Heart right ventricle (tissue), 16 donors: ENCODE results near the gene SOX14. TPM values are rescaled to one million over a fixed set of nuclear protein-coding genes. Genes with fewer than 3 reads are reported as not detected.

Experiments used
- ATAC-seq, 8 donors: fragments of 200-7000 bp; cut with Tn5 transposase; one replicate each; pipeline ENCODE4 v1.9.1; 2020; ENCODE audit warnings: mild to moderate bottlenecking in 8 of 8, moderate library complexity in 8 of 8, moderate number of reproducible peaks in 1 of 8
- DNase-seq, 2 donors: peaks; one replicate each; pipeline ENCODE4 v3.0.0-alpha.2; 2020
- H3K27ac ChIP-seq, 10 donors: fragments of 200-600 bp; sonication (generic) in 2 of 10; one replicate each; pipeline versions ENCODE4 v1.5.0 to v1.8.0; 2020 to 2022; ENCODE audit warnings: mild to moderate bottlenecking in 3 of 10
- H3K27me3 ChIP-seq, 7 donors: fragments of 200-600 bp; one replicate each; pipeline ENCODE4 v1.8.0; 2021 to 2022; ENCODE audit warnings: mild to moderate bottlenecking in 2 of 7
- H3K36me3 ChIP-seq, 9 donors: fragments of 200-600 bp; sonication (generic) in 1 of 9; one replicate each; pipeline versions ENCODE4 v1.5.0 to v1.8.0; 2020 to 2022; ENCODE audit warnings: mild to moderate bottlenecking in 2 of 9
- H3K4me1 ChIP-seq, 9 donors: fragments of 200-600 bp; sonication (generic) in 1 of 9; one replicate each; pipeline versions ENCODE4 v1.5.0 to v1.8.0; 2020 to 2022; ENCODE audit warnings: mild to moderate bottlenecking in 4 of 9
- H3K4me3 ChIP-seq, 10 donors: fragments of 200-600 bp; sonication (generic) in 2 of 10; one replicate each; pipeline versions ENCODE4 v1.5.0 to v1.8.0; 2020 to 2022; ENCODE audit warnings: mild to moderate bottlenecking in 7 of 10, moderate library complexity in 2 of 10
- H3K9me3 ChIP-seq, 11 donors: fragments of 200-600 bp in 10 of 11; sonication (generic) in 2 of 11; one replicate each; pipeline versions ENCODE4 v1.5.0 to v1.8.0; 2013 to 2022; ENCODE audit warnings: mild to moderate bottlenecking in 2 of 11, control low read depth in 1 of 11, moderate library complexity in 1 of 11
- WGBS, 2 donors: extraction: QIAGEN DNeasy Blood & Tissue Kit; methylation state at CpG; one replicate each; pipeline ENCODE4 v1.1.7; 2013; ENCODE audit warnings: inconsistent platforms in 1 of 2; 5-methylcytosine and 5-hydroxymethylcytosine counted together
- intact Hi-C, 10 donors: fragments of 100-400 bp; cut with DNase I; formaldehyde crosslinking; loops; one replicate each; pipeline versions ENCODE4 v1.11.1 to v1.14.2; 2022
- polyA plus RNA-seq, 2 donors: library from polyadenylated mRNA; stranded (reverse); fragments of 200-250 nt; gene quantifications; one replicate each; pipeline ENCODE4 v1.2.3, GENCODE V29; 2013
- total RNA-seq, 10 donors: library from RNA; stranded (reverse); fragmentation: NEBNext Ultra II Directional in 3 of 10; extraction: Animal tissue kit (Norgen Biotek cat#: 25700) in 3 of 10; gene quantifications; one replicate each; pipeline versions ENCODE4 v1.2.1 to v1.2.4, GENCODE V29; 2021 to 2023
- TF ChIP-seq, protein P1 (sequence below), 9 donors: fragments of 200-600 bp; sonication (generic) in 2 of 9; IDR thresholded peaks; one replicate each; pipeline versions ENCODE4 v1.5.0 to v1.8.0; 2021 to 2022; ENCODE audit warnings: antibody characterized with exemption in 9 of 9, mild to moderate bottlenecking in 5 of 9, moderate library complexity in 1 of 9
- donor health status: Arrhythmogenic right ventricular cardiomyopathy.
- donor health status: ischemic (EF 13 %, LVEDD 7.1; RV severe dilation, severe dysfunction).
- donor health status: healthy with polysubstance abuse.
- donor health status: DM: no; HTN: yes; CAD: no.
- donor health status: DM: no; HTN: no; CAD: no.
- donor health status: ischemic (EF 25% LVEDD 6.9; RV normal size, moderate dysfunction).
- donor health status: ischemic (EF 25% LVEDD 5.7; RV mildly dilated, moderate dysfunction).
- donor health status: healthy.
- donor health status: DM: yes; HTN: yes; CAD: no.
- donor health status: Ischemic cardiomyopathy.
- donor health status: ischemic (EF 35%, LVEDD 5.7; RV mildly dilated, moderate dysfunction).
- donor health status: nonischemic (EF 11% LVEDD 7.7; RV severe dilation, severe dysfunction).
- donor health status: DM: yes; HTN: yes; CAD: no.
- donor health status: PGD.
- donor health status: ischemic (EF 29% LVEDD 5.4; RV normal size, mild dysfunction).
- donor health status: nonischemic (EF 23%, LVEDD 6.1; RV moderate dilation, normal function).

Gene SOX14
- total and polyA plus RNA-seq, 12 donors: not detected

DNA sequence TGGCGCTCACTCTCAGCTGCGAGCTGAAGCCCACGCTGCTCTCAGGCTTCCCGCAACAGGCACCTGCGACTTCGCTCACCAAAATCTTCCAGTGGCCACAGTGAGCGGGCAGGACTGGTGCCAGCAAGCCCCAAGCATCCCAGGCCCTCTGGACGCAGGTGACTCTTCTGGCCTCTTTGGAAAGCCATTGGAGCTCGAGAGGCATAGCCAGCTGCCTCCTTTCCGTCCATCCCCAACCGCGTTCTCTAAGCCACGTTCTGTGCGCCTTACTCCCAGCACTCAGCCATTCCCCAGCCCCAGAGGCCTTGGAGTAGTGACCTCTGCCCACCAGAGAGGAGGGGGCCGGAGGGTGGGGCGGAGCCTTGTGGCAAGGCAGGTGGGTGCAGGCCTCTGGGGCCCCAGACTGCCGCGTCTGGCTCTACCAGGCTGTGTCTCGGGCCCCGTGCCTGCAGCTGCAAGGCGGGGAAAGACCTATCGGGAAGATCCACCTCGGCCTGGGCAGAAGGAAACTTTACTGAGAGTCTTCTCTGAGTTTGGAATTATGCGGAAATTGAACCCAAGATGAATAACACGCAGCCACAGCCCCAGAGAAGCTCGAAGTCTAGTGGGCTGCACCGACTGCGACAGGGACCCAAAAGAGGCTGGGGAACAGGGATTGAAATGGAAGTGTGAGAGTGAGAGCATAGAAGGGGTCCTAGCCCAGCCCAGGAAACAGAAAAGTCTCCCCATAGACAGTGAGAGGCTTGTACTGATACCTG lies 3.6 kb upstream of the SOX14 start:
- DNase-seq (no peak), ATAC-seq (no peak)
- Histone ChIP-seq H3K27ac (no peak overlapping the region), H3K4me3 (no peak overlapping the region), H3K36me3 (no peaks in the 10 kb centered on the region), H3K4me1 (peaks cover 0 to 22% (median 5%) of the 10 kb centered on the region in 9 donors), H3K9me3 (peaks cover 0 to 9% (median 0%) of the 10 kb centered on the region in 11 donors), H3K27me3 (peaks cover 30 to 82% (median 77%) of the 10 kb centered on the region in 7 donors)
- 3 to 5% methylated on average over 28 of the region's 28 CpGs for WGBS, 2 donors
- TF ChIP-seq, protein P1, sequence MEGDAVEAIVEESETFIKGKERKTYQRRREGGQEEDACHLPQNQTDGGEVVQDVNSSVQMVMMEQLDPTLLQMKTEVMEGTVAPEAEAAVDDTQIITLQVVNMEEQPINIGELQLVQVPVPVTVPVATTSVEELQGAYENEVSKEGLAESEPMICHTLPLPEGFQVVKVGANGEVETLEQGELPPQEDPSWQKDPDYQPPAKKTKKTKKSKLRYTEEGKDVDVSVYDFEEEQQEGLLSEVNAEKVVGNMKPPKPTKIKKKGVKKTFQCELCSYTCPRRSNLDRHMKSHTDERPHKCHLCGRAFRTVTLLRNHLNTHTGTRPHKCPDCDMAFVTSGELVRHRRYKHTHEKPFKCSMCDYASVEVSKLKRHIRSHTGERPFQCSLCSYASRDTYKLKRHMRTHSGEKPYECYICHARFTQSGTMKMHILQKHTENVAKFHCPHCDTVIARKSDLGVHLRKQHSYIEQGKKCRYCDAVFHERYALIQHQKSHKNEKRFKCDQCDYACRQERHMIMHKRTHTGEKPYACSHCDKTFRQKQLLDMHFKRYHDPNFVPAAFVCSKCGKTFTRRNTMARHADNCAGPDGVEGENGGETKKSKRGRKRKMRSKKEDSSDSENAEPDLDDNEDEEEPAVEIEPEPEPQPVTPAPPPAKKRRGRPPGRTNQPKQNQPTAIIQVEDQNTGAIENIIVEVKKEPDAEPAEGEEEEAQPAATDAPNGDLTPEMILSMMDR (IDR thresholded peaks at IDR 0.05): no peak
- intact Hi-C loops: no loop called here

DNA sequence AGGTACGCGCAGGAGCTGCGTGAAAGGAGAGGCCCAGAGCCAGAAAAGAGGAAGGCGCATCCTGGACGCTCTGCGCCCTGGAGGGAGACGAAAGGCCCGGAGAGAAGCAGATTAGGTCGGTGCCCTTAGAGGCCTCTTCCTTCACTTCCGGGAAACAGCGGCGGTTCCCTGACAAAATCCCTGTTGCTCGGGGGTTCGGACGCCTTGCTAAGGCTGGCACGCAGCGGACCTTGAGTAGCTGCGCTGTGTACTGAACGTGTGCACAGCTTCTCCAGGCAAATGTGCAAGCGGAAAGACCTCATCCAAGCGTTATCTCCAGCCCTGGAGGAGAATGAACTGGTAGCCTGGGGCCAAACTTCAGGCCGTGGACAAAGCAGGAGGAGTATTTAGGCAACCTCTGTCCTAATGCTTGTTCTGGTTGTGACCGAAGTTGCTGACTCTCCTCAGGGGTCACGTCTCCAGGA lies 3.0 kb upstream of the SOX14 start:
- TF ChIP-seq, protein P1 (IDR thresholded peaks at IDR 0.05): no peak
- peaks cover 30 to 88% (median 83%) of the 10 kb centered on the region in 7 donors for H3K27me3 ChIP-seq
- peaks cover 0 to 4% (median 0%) of the 10 kb centered on the region in 11 donors for H3K9me3 ChIP-seq
- WGBS, 2 donors: 2% methylated on average over 24 of the region's 24 CpGs
- H3K36me3 ChIP-seq: no peaks in the 10 kb centered on the region
- H3K4me1 ChIP-seq: peaks cover 0 to 22% (median 5%) of the 10 kb centered on the region in 9 donors
- H3K4me3 ChIP-seq: no peak overlapping the region
- DNase-seq (no peak), ATAC-seq (no peak)
- intact Hi-C loops: no loop called here
- H3K27ac ChIP-seq: no peak overlapping the region

DNA sequence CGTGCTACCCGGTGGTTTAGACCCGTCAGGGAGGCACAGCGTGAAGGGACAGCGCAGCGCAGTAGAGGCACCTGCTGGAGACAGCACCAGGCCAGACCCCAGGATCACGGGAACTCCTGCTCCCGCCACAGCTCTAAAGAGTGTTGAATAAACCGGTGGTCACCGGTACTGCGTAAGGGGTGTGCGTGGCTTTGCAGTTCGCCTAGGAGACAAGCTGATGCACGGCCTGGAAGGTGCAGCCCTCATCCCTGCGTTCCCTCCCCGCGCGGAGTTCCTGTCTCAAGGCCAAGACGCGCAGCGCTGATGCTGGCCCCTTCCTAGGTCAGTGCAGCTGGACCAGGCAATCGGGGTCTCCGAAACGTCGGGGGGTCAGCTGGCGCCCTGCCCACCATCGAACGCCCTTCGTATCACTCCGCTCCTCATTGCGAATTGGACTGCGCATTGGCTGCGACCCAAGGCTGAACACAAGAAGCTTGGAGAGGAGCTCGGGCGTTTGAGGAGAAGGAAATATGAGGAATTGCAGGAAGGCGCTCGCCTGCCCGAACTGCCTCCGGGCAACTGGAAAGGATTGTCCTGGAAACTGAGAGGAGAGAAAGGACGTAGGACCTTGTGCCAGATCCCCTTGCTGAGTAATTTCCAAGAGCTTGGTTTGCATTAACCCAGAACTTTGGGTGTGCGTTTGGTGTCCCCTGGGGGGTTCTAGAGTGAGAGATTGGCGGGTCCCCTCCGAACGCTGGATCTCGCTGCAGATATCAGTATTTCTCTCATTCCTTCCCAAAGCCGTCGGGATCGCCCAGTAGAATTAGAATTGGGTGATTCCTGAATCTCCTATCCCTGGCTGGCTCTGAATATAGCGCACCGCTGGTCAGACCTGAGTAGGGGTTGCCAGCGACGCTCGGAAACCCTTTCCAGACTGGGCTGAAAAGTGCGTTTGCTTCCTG lies 2.3 kb upstream of the SOX14 start:
- intact Hi-C loops: no loop called here
- H3K27ac ChIP-seq: no peak overlapping the region
- ATAC-seq (no peak), DNase-seq (no peak)
- no peaks in the 10 kb centered on the region for H3K9me3 ChIP-seq
- H3K4me1 ChIP-seq: peaks cover 0 to 22% (median 5%) of the 10 kb centered on the region in 9 donors
- TF ChIP-seq, protein P1 (IDR thresholded peaks at IDR 0.05): no peak
- peaks cover 30 to 95% (median 90%) of the 10 kb centered on the region in 7 donors for H3K27me3 ChIP-seq
- no peaks in the 10 kb centered on the region for H3K36me3 ChIP-seq
- no peak overlapping the region for H3K4me3 ChIP-seq
- 3% methylated on average over 54 of the region's 54 CpGs for WGBS, 2 donors
